Astrocyte (in vitro differentiated cells and primary cell): ENCODE measurements around the gene NR1H3.

ENCODE experiments used
- EZH2 ChIP-seq: IDR thresholded peaks from 2 replicates; pipeline ENCODE4 v1.6.1; 2012; ENCODE audit warnings: mild to moderate bottlenecking, low read length, inconsistent platforms; ENCODE audit not compliant: insufficient read depth
- TF ChIP-seq, protein P1 (sequence below): IDR thresholded peaks from 2 replicates; pipeline ENCODE4 v1.5.1; 2011; ENCODE audit warnings: low read depth, mild to moderate bottlenecking, inconsistent platforms, low read length, moderate library complexity; ENCODE audit not compliant: insufficient read depth

- TF ChIP-seq, protein P1, sequence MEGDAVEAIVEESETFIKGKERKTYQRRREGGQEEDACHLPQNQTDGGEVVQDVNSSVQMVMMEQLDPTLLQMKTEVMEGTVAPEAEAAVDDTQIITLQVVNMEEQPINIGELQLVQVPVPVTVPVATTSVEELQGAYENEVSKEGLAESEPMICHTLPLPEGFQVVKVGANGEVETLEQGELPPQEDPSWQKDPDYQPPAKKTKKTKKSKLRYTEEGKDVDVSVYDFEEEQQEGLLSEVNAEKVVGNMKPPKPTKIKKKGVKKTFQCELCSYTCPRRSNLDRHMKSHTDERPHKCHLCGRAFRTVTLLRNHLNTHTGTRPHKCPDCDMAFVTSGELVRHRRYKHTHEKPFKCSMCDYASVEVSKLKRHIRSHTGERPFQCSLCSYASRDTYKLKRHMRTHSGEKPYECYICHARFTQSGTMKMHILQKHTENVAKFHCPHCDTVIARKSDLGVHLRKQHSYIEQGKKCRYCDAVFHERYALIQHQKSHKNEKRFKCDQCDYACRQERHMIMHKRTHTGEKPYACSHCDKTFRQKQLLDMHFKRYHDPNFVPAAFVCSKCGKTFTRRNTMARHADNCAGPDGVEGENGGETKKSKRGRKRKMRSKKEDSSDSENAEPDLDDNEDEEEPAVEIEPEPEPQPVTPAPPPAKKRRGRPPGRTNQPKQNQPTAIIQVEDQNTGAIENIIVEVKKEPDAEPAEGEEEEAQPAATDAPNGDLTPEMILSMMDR, result no peak
- TF ChIP-seq EZH2, result no peak
These were observed 24.7 kb upstream of the NR1H3 start for GRCh38 chr11:47233051-47233450.
